ENCODE data around the gene PBX2. TPM values are rescaled to one million over a fixed set of nuclear protein-coding genes. Genes with fewer than 3 reads are reported as not detected.

Gene PBX2
- total and polyA plus RNA-seq, 2 of the 4 experiments (the other 2 are of a cell fraction) = 17.7 to 56.8 TPM

- Histone ChIP-seq H2BK120ac (ENCODE audit: low read depth, low read length) (peak overlapping the region; percentile 69), H4K20me1 (ENCODE audit: insufficient read depth, low read length) (no peaks in the 10 kb centered on the region), H3K9me3 (ENCODE audit: control insufficient read depth, insufficient read depth, low read length) (no peaks in the 10 kb centered on the region), H3K36me3 (ENCODE audit: control insufficient read depth, insufficient read depth, low read length) (peaks cover 18% of the 10 kb centered on the region), H3K14ac (replicated peaks; ENCODE audit: low read depth, low read length) (peak overlapping the region; percentile 53; the same call in 1 of the 2 replicates), H3K27me3 (ENCODE audit: control insufficient read depth, insufficient read depth, low read length) (no peaks in the 10 kb centered on the region), H4K8ac (ENCODE audit: low read depth in 2 of 2, low read length in 2 of 2) (peak overlapping the region; percentile 92 to 97), H2AK9ac (replicated peaks; ENCODE audit: low read depth, low read length, poor library complexity) (peak overlapping the region; percentile 100), H2BK5ac (ENCODE audit: low read depth, low read length, poor library complexity, severe bottlenecking) (peak overlapping the region; percentile 75), H3K9ac (ENCODE audit: low read depth, low read length) (peak overlapping the region; percentile 93; the same call in 1 of the 2 replicates), H3K27ac (ENCODE audit: insufficient read depth, low read length) (peak overlapping the region; percentile 99), H2BK15ac (ENCODE audit: low read depth, low read length) (peak overlapping the region; percentile 85; the same call in 1 of the 3 replicates), H3K4me2 (ENCODE audit: low read depth, low read length) (peak overlapping the region; percentile 89; the same call in 1 of the 2 replicates), H2BK20ac (ENCODE audit: low read depth, low read length) (peak overlapping the region; percentile 58), H3K4ac (ENCODE audit: low read depth, low read length) (peak overlapping the region; percentile 89), H4K5ac (ENCODE audit: low read depth, low read length) (peak overlapping the region; percentile 27), H3K23ac (ENCODE audit: low read depth, low read length) (no peak overlapping the region), H3K18ac (ENCODE audit: low read depth, low read length) (peak overlapping the region; percentile 93; the same call in 1 of the 2 replicates), H2AFZ (replicated peaks; ENCODE audit: low read length, poor library complexity) (no peak overlapping the region), H2AK5ac (ENCODE audit: low read depth, low read length) (peak overlapping the region; percentile 100), H3K9me1 (ENCODE audit: insufficient read depth, low read length) (peaks cover 18% of the 10 kb centered on the region), H3K79me1 (ENCODE audit: low read depth in 1 of 2, low read length in 2 of 2) (peaks cover 21 to 64% of the 10 kb centered on the region in 2 experiments; a peak in 3 of 4 replicates), H3K4me3 (ENCODE audit: insufficient read depth, low read depth, low read length) (no peak overlapping the region), H3K56ac (ENCODE audit: extremely low read depth, insufficient read depth, low read length) (peak overlapping the region; percentile 92; the same call in 1 of the 2 replicates), H3K4me1 (ENCODE audit: control insufficient read depth, insufficient read depth, low read length) (peaks cover 12% of the 10 kb centered on the region), H4K91ac (ENCODE audit: insufficient read depth, low read depth, low read length) (peak overlapping the region; percentile 47)
- DNase-seq = no peak
- POLR2A ChIA-PET (ENCODE audit: unreplicated experiment) = interaction anchor here (0.8 kb wide), 1 partner anchor 14 kb away, joined by 3 read pairs; no protein-coding TSS in a partner anchor
- intact Hi-C loops (cut with micrococcal nuclease) (no loop called here), in situ Hi-C loops (cut with MboI; ENCODE audit: low sequenced_read_pairs) (loop anchor here (5.0 to 25.0 kb wide), 2 partner anchors 74 to 771 kb away; partner anchors contain the start of genes BRD2 and HLA-DMA), dilution Hi-C loops (cut with HindIII; ENCODE audit: low sequenced_read_pairs, unreplicated experiment) (no loop called here)
- 100% methylated on average over 1 of the region's 8 CpGs; no CpG with 5 or more reads in 1 of the 2 experiments for whole genome bisulfite sequencing, 2 experiments (ENCODE audit: extremely low coverage in 2 of 2, insufficient read length in 1 of 2)
- CTCF ChIA-PET = no interaction called here
- no peak for ATAC-seq (ENCODE audit: low read depth)
- BruUV-seq (replicated peaks) = no TSS peak
- TF ChIP-seq RCOR1 (IDR thresholded peaks at IDR 0.05; ENCODE audit: insufficient replicate concordance, low read length) (no peak), RFX5 (IDR thresholded peaks at IDR 0.05; ENCODE audit: low read depth, low read length) (no peak), CHD1 (IDR thresholded peaks at IDR 0.05; ENCODE audit: low read depth, low read length) (no peak), CTCF (conservative IDR thresholded peaks at IDR 0.05; ENCODE audit: low read depth, low read length) (no peak), MXI1 (IDR thresholded peaks at IDR 0.05; ENCODE audit: borderline replicate concordance, low read depth, low read length) (no peak), MAFK (IDR thresholded peaks at IDR 0.05; ENCODE audit: low read depth, low read length) (no peak), BHLHE40 (IDR thresholded peaks at IDR 0.05; ENCODE audit: low read depth, low read length) (no peak), RAD21 (IDR thresholded peaks at IDR 0.05; ENCODE audit: low read length) (no peak), FOS (IDR thresholded peaks at IDR 0.05; ENCODE audit: low read depth, low read length) (no peak), POLR2A (IDR thresholded peaks at IDR 0.05; ENCODE audit: low read depth, low read length) (no peak), CEBPB (IDR thresholded peaks at IDR 0.05; ENCODE audit: low read depth, low read length) (no peak), MAZ (IDR thresholded peaks at IDR 0.05; ENCODE audit: borderline replicate concordance, low read depth, low read length) (no peak)
- TF ChIP-seq, protein P1, sequence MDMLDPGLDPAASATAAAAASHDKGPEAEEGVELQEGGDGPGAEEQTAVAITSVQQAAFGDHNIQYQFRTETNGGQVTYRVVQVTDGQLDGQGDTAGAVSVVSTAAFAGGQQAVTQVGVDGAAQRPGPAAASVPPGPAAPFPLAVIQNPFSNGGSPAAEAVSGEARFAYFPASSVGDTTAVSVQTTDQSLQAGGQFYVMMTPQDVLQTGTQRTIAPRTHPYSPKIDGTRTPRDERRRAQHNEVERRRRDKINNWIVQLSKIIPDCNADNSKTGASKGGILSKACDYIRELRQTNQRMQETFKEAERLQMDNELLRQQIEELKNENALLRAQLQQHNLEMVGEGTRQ (IDR thresholded peaks at IDR 0.05; ENCODE audit: low read depth, low read length) = no peak
- TF ChIP-seq, protein P2, sequence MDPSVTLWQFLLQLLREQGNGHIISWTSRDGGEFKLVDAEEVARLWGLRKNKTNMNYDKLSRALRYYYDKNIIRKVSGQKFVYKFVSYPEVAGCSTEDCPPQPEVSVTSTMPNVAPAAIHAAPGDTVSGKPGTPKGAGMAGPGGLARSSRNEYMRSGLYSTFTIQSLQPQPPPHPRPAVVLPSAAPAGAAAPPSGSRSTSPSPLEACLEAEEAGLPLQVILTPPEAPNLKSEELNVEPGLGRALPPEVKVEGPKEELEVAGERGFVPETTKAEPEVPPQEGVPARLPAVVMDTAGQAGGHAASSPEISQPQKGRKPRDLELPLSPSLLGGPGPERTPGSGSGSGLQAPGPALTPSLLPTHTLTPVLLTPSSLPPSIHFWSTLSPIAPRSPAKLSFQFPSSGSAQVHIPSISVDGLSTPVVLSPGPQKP (IDR thresholded peaks at IDR 0.05; ENCODE audit: borderline replicate concordance, low read depth, low read length) = no peak
These were observed 1.1 kb upstream of the PBX2 start for GRCh38 chr6:32190911-32191677.
